ENCODE data around the gene C17orf58. TPM values are rescaled to one million over a fixed set of nuclear protein-coding genes. Genes with fewer than 3 reads are reported as not detected.
A peak's percentile ranks its signal among the peaks of the same experiment; 100 is the strongest.

The C17orf58 gene
- polyA plus RNA-seq, 2 of the 4 experiments (the other 2 are of a cell fraction) = 11.2 to 20.0 TPM

- DNase-seq (ENCODE audit: low read depth in 1 of 2, low spot score in 1 of 2) (no peak), ATAC-seq (no peak), FAIRE-seq (no peak)
- Histone ChIP-seq H3K27ac (no peak overlapping the region), H3K4me1 (no peaks in the 10 kb centered on the region), H3K9me3 (no peaks in the 10 kb centered on the region), H3K4me2 (no peak overlapping the region), H3K4me3 (no peak overlapping the region)
- TF ChIP-seq POLR2A (IDR thresholded peaks at IDR 0.05; ENCODE audit: low read length) (no peak), EP300 (IDR thresholded peaks at IDR 0.05) (no peak), MAFK (IDR thresholded peaks at IDR 0.05; ENCODE audit: partially characterized antibody) (no peak), GATA3 (IDR thresholded peaks at IDR 0.05; ENCODE audit: borderline replicate concordance) (no peak), SMC3 (IDR thresholded peaks at IDR 0.05) (no peak), JUNB (IDR thresholded peaks at IDR 0.05) (no peak), POLR2AphosphoS2 (conservative IDR thresholded peaks at IDR 0.05; ENCODE audit: low read length) (no peak)
- POLR2A ChIA-PET = no interaction called here
- CTCF ChIA-PET = interaction anchor here (0.8 to 2.9 kb wide), 7 partner anchors 10 to 154 kb away, joined by 3 to 15 read pairs (median 5); no protein-coding TSS in a partner anchor
Measured at GRCh38 chr17:67946513-67946912, 49.8 kb downstream of the C17orf58 start.

- CTCF ChIA-PET = interaction anchor here (0.6 to 4.1 kb wide), 7 partner anchors 10 to 299 kb away, joined by 3 to 23 read pairs (median 3); no protein-coding TSS in a partner anchor
- H3K27ac ChIP-seq = no peak overlapping the region
- no peaks in the 10 kb centered on the region for H3K9me3 ChIP-seq
- 95% methylated on average over 5 of the region's 5 CpGs for WGBS (ENCODE audit: missing lambda C conversion rate)
- no peak for FAIRE-seq
- TF ChIP-seq HOXA7 (CRISPR knock-in tag; IDR thresholded peaks at IDR 0.05) (no peak), ESRRA (IDR thresholded peaks at IDR 0.05; ENCODE audit: borderline replicate concordance, low read length) (no peak), NFE2L2 (conservative IDR thresholded peaks at IDR 0.05; ENCODE audit: low read length) (no peak), BCL3 (IDR thresholded peaks at IDR 0.05) (no peak), BHLHE40 (IDR thresholded peaks at IDR 0.05; ENCODE audit: low read depth, low read length) (no peak), MYC (IDR thresholded peaks at IDR 0.05; ENCODE audit: borderline replicate concordance, low read length) (no peak), RARB (CRISPR knock-in tag; IDR thresholded peaks at IDR 0.05) (no peak), ZFP36 (IDR thresholded peaks at IDR 0.05; ENCODE audit: borderline replicate concordance, partially characterized antibody) (no peak), PBX3 (IDR thresholded peaks at IDR 0.05) (no peak), NR3C1 (IDR thresholded peaks at IDR 0.05) (no peak), RNF2 (IDR thresholded peaks at IDR 0.05; ENCODE audit: borderline replicate concordance, low read depth) (no peak), TP53 (CRISPR knock-in tag; IDR thresholded peaks at IDR 0.05) (no peak), PHF8 (IDR thresholded peaks at IDR 0.05; ENCODE audit: borderline replicate concordance, low read depth) (no peak), FOSB (CRISPR knock-in tag; IDR thresholded peaks at IDR 0.05) (no peak), FOSL2 (IDR thresholded peaks at IDR 0.05) (no peak), FOSL2 (CRISPR knock-in tag; IDR thresholded peaks at IDR 0.05) (no peak), MAZ (IDR thresholded peaks at IDR 0.05; ENCODE audit: borderline replicate concordance, low read depth, low read length) (no peak), RFX5 (IDR thresholded peaks at IDR 0.05) (no peak), ZSCAN20 (CRISPR knock-in tag; IDR thresholded peaks at IDR 0.05) (no peak)
- POLR2A ChIA-PET = no interaction called here
- no peak for ATAC-seq
- H3K4me3 ChIP-seq = no peak overlapping the region
- no peak overlapping the region for H3K4me2 ChIP-seq
- H3K4me1 ChIP-seq = no peaks in the 10 kb centered on the region
- DNase-seq (ENCODE audit: low read depth in 1 of 2, low spot score in 1 of 2) = no peak
Measured at GRCh38 chr17:67944035-67944434, 52.2 kb downstream of the C17orf58 start.

GRCh38 chr17:67942810-67943209 is 53.5 kb downstream of the C17orf58 start:
- POLR2A ChIA-PET = interaction anchor here (0.6 kb wide), 1 partner anchor 119 kb away, joined by 3 read pairs; no protein-coding TSS in a partner anchor
- H3K27ac ChIP-seq = no peak overlapping the region
- FAIRE-seq = peak; percentile 73
- peak; percentile 25 to 32 for DNase-seq (ENCODE audit: low read depth in 1 of 2, low spot score in 1 of 2)
- CTCF ChIA-PET = interaction anchor here (0.7 to 4.1 kb wide), 17 partner anchors 9 to 521 kb away, joined by 3 to 23 read pairs (median 3); no protein-coding TSS in a partner anchor
- H3K4me3 ChIP-seq = no peak overlapping the region
- 82% methylated on average over 3 of the region's 3 CpGs for WGBS (ENCODE audit: missing lambda C conversion rate)
- ATAC-seq = peak; percentile 64 to 82; a peak in 5 of 6 replicates
- H3K4me1 ChIP-seq = no peaks in the 10 kb centered on the region
- no peaks in the 10 kb centered on the region for H3K9me3 ChIP-seq
- no peak overlapping the region for H3K4me2 ChIP-seq
- TF ChIP-seq HOXA7 (CRISPR knock-in tag; IDR thresholded peaks at IDR 0.05) (no peak), ZC3H11A (IDR thresholded peaks at IDR 0.05) (no peak), RAD21 (conservative IDR thresholded peaks at IDR 0.05 in 1 of 2, IDR thresholded peaks at IDR 0.05 in 1 of 2) (peak in 1 of 2 experiments; percentile 11; a peak in 1 of 5 replicates), POLR2A (IDR thresholded peaks at IDR 0.05; ENCODE audit: low read length) (no peak), SMC3 (IDR thresholded peaks at IDR 0.05) (no peak), ELK1 (IDR thresholded peaks at IDR 0.05; ENCODE audit: low read depth, low read length) (no peak), JUN (IDR thresholded peaks at IDR 0.05) (no peak), RARB (CRISPR knock-in tag; IDR thresholded peaks at IDR 0.05) (no peak), NPAS2 (CRISPR knock-in tag; IDR thresholded peaks at IDR 0.05; ENCODE audit: borderline replicate concordance) (no peak), CTCF (IDR thresholded peaks at IDR 0.05) (peak; percentile 49), MYC (IDR thresholded peaks at IDR 0.05; ENCODE audit: borderline replicate concordance, low read length) (no peak), FOSB (CRISPR knock-in tag; IDR thresholded peaks at IDR 0.05) (no peak), CHD2 (IDR thresholded peaks at IDR 0.05; ENCODE audit: low read length, partially characterized antibody) (no peak)
